Fibroblast of skin of left biceps (primary cell): ENCODE results near the gene CALCOCO2.
"Not testable (repeated sequence)": the region's sequence is repeated elsewhere in the genome, so short reads cannot be mapped to it uniquely, and the experiment has no call there.

ENCODE experiments used
- DNase-seq, 2 experiments: peaks; one replicate each; pipeline ENCODE4 v3.0.0-alpha.2; 2013; ENCODE audit warnings: low read depth in 2 of 2

Gene CALCOCO2

GRCh38 chr17:48820936-48821335 lies 9.9 kb upstream of the CALCOCO2 start:
- DNase-seq, result not testable (repeated sequence)

GRCh38 chr17:48825446-48826381 lies 5.1 kb upstream of the CALCOCO2 start:
- DNase-seq, result no peak

GRCh38 chr17:48831549-48831883 lies 681 bp downstream of the CALCOCO2 start:
- DNase-seq, result no peak

- no peak for DNase-seq
These were observed 4.1 kb downstream of the CALCOCO2 start for GRCh38 chr17:48834973-48835372.

GRCh38 chr17:48835971-48836370 lies 5.1 kb downstream of the CALCOCO2 start:
- DNase-seq, result no peak

GRCh38 chr17:48837458-48837857 lies 6.6 kb downstream of the CALCOCO2 start:
- not testable (repeated sequence) for DNase-seq

GRCh38 chr17:48840441-48840840 lies 9.6 kb downstream of the CALCOCO2 start:
- no peak for DNase-seq

GRCh38 chr17:48841395-48841831 lies 10.6 kb downstream of the CALCOCO2 start:
- peak in 1 of 2 experiments; percentile 24 for DNase-seq

- DNase-seq, result no peak
These were observed 11.9 kb downstream of the CALCOCO2 start for GRCh38 chr17:48842746-48843145.

- no peak for DNase-seq
These were observed 12.5 kb downstream of the CALCOCO2 start for GRCh38 chr17:48843187-48843900.

GRCh38 chr17:48850792-48851323 lies 20.0 kb downstream of the CALCOCO2 start:
- DNase-seq, result no peak

- no peak for DNase-seq
These were observed 24.1 kb downstream of the CALCOCO2 start for GRCh38 chr17:48854774-48855476.

- no peak for DNase-seq
These were observed 25.4 kb downstream of the CALCOCO2 start for GRCh38 chr17:48856122-48856821.

- no peak for DNase-seq
These were observed 29.2 kb downstream of the CALCOCO2 start for GRCh38 chr17:48860034-48860433.

GRCh38 chr17:48860456-48860855 lies 29.6 kb downstream of the CALCOCO2 start:
- no peak for DNase-seq

GRCh38 chr17:48868916-48869500 lies 38.2 kb downstream of the CALCOCO2 start:
- DNase-seq, result no peak

GRCh38 chr17:48869821-48870318 lies 39.0 kb downstream of the CALCOCO2 start:
- DNase-seq, result no peak

- no peak for DNase-seq
These were observed 40.3 kb downstream of the CALCOCO2 start for GRCh38 chr17:48871035-48871550.

GRCh38 chr17:48871551-48872351 lies 40.9 kb downstream of the CALCOCO2 start:
- no peak for DNase-seq

GRCh38 chr17:48872409-48872808 lies 41.6 kb downstream of the CALCOCO2 start:
- not testable (repeated sequence) for DNase-seq
